HepG2 (cell line): ENCODE data around the gene ADGRG6.

Source experiments
- BCLAF1 ChIP-seq: fragments of 450-650 bp; IDR thresholded peaks from 2 replicates; pipeline ENCODE4 v1.6.1; 2017; ENCODE audit warnings: mild to moderate bottlenecking
- BRD4 ChIP-seq: sonication (generic); formaldehyde crosslinking; IDR thresholded peaks from 2 replicates; pipeline ENCODE4 v1.4.0; 2020; ENCODE audit warnings: missing genetic modification reagents
- CTCF ChIP-seq: sonication (generic); formaldehyde crosslinking; IDR thresholded peaks from 2 replicates; pipeline ENCODE4 v1.5.0; 2020; ENCODE audit warnings: mild to moderate bottlenecking, missing genetic modification reagents, moderate library complexity
- FOXJ3 ChIP-seq: sonication (generic); formaldehyde crosslinking; IDR thresholded peaks from 2 replicates; pipeline ENCODE4 v1.4.0; 2020; ENCODE audit warnings: missing genetic modification reagents, mild to moderate bottlenecking, borderline replicate concordance
- GPN1 ChIP-seq: sonication (generic); formaldehyde crosslinking; IDR thresholded peaks from 2 replicates; pipeline ENCODE4 v1.5.1; 2020; ENCODE audit warnings: missing genetic modification reagents, borderline replicate concordance
- HNF1A ChIP-seq, 2 experiments: sonication (generic) in 1 of 2; formaldehyde crosslinking in 1 of 2; IDR thresholded peaks; 2 replicates each; pipeline versions ENCODE4 v1.4.0 to v1.6.1; 2016 to 2020; ENCODE audit warnings: borderline replicate concordance in 1 of 2, low read depth in 1 of 2, mild to moderate bottlenecking in 1 of 2, missing genetic modification reagents in 1 of 2
- PBX2 ChIP-seq: IDR thresholded peaks from 2 replicates; pipeline ENCODE4 v1.6.1; 2016; ENCODE audit warnings: control low read depth
- PHF20 ChIP-seq: sonication (generic); formaldehyde crosslinking; IDR thresholded peaks from 2 replicates; pipeline ENCODE4 v1.5.0; 2020; ENCODE audit warnings: mild to moderate bottlenecking, missing genetic modification reagents
- PHF5A ChIP-seq: IDR thresholded peaks from one replicate; pipeline ENCODE4 v1.6.1; 2018; ENCODE audit warnings: low read depth, missing genetic modification reagents; ENCODE audit not compliant: unreplicated experiment
- POLR2A ChIP-seq, 2 experiments: IDR thresholded peaks; 2 replicates each; pipeline ENCODE4 v1.6.1; 2011; ENCODE audit warnings: low read depth in 2 of 2, low read length in 2 of 2, mild to moderate bottlenecking in 1 of 2, moderate library complexity in 1 of 2; ENCODE audit not compliant: insufficient read depth in 1 of 2
- TGIF2 ChIP-seq: IDR thresholded peaks from 2 replicates; pipeline ENCODE4 v1.6.1; 2016; ENCODE audit warnings: control low read depth, missing compliant biosample characterization
- UBTF ChIP-seq: sonication (generic); formaldehyde crosslinking; IDR thresholded peaks from 2 replicates; pipeline ENCODE4 v1.4.0; 2020; ENCODE audit warnings: mild to moderate bottlenecking, missing genetic modification reagents
- ZZZ3 ChIP-seq: sonication (generic); formaldehyde crosslinking; IDR thresholded peaks from 2 replicates; pipeline ENCODE4 v1.4.0; 2020; ENCODE audit warnings: missing genetic modification reagents, mild to moderate bottlenecking, borderline replicate concordance

GRCh38 chr6:142485256-142485655 is 183.4 kb downstream of the ADGRG6 start:
- TF ChIP-seq PHF20 (CRISPR knock-in tag) (no peak), PBX2 (CRISPR knock-in tag) (no peak), TGIF2 (CRISPR knock-in tag) (no peak), HNF1A (IDR thresholded peaks at IDR 0.05; ENCODE audit: low read depth) (no peak), HNF1A (CRISPR knock-in tag; IDR thresholded peaks at IDR 0.05; ENCODE audit: borderline replicate concordance) (no peak), BRD4 (CRISPR knock-in tag) (no peak), CTCF (no peak), UBTF (CRISPR knock-in tag) (no peak), PHF5A (CRISPR knock-in tag) (no peak), POLR2A (IDR thresholded peaks at IDR 0.05; ENCODE audit: insufficient read depth in 1 of 2, low read depth in 2 of 2, low read length in 2 of 2) (no peak), GPN1 (CRISPR knock-in tag) (no peak), FOXJ3 (no peak), ZZZ3 (CRISPR knock-in tag) (no peak), BCLAF1 (no peak)
